SK-N-SH (cell line): ENCODE data around the gene LHFPL6. TPM values are rescaled to one million over a fixed set of nuclear protein-coding genes. Genes with fewer than 3 reads are reported as not detected.

Experiments used
- CTCF ChIA-PET: fragments of 300-600, 350-600 bp; formaldehyde crosslinking; extraction: SDS; loops from one replicate; lab custom pipeline; 2021; lab: Yijun Ruan, JAX
- POLR2A ChIA-PET: fragments of 350-600 bp; sonication (Branson Sonifier 250); formaldehyde crosslinking; extraction: SDS; loops from one replicate; lab custom pipeline; 2020; ENCODE audit warnings: antibody characterized with exemption, inconsistent platforms; lab: Yijun Ruan, JAX
- DNase-seq: peaks from one replicate; pipeline ENCODE4 v3.0.0; 2012
- H2AFZ ChIP-seq: fragments of 200-600 bp; sonication (generic); 2 replicates; pipeline ENCODE4 v1.8.1; 2016; ENCODE audit warnings: antibody characterized with exemption, mild to moderate bottlenecking, low read depth
- H3F3A ChIP-seq: fragments of 200-600 bp; sonication (generic); replicated peaks from 2 replicates; pipeline ENCODE3; 2016; ENCODE audit warnings: antibody characterized with exemption, mild to moderate bottlenecking; ENCODE audit not compliant: insufficient read depth
- H3K27ac ChIP-seq, 2 experiments: fragments of 200-500 bp in 1 of 2; fragments of 200-600 bp in 1 of 2; sonication (Bioruptor generic) in 1 of 2; sonication (generic), shearing (Covaris generic) in 1 of 2; 2 replicates each; pipeline versions ENCODE4 v1.5.1 to v1.6.1; 2014 to 2016; ENCODE audit warnings: low read depth in 2 of 2, inconsistent platforms in 1 of 2, low read length in 1 of 2, mild to moderate bottlenecking in 1 of 2, mixed read lengths in 1 of 2
- H3K27me3 ChIP-seq: fragments of 200-600 bp; sonication (generic), shearing (Covaris generic); 2 replicates; pipeline ENCODE4 v1.6.1; 2016; ENCODE audit warnings: mixed run types; ENCODE audit not compliant: insufficient read depth
- H3K36me3 ChIP-seq, 2 experiments: fragments of 200-500 bp in 1 of 2; fragments of 200-600 bp in 1 of 2; sonication (Bioruptor generic) in 1 of 2; sonication (generic) in 1 of 2; replicated peaks in 1 of 2; 2 replicates each; pipeline versions ENCODE3 to v1.5.1; 2014 to 2016; ENCODE audit warnings: low read length in 1 of 2, mild to moderate bottlenecking in 1 of 2; ENCODE audit not compliant: insufficient read depth in 2 of 2, control insufficient read depth in 1 of 2
- H3K4me1 ChIP-seq, 2 experiments: fragments of 200-500 bp in 1 of 2; fragments of 200-600 bp in 1 of 2; sonication (Bioruptor generic) in 1 of 2; sonication (generic), shearing (Covaris generic) in 1 of 2; 2 replicates each; pipeline versions ENCODE4 v1.5.1 to v1.6.1; 2014 to 2016; ENCODE audit warnings: low read depth in 1 of 2, low read length in 1 of 2, mixed run types in 1 of 2; ENCODE audit not compliant: insufficient read depth in 2 of 2, control insufficient read depth in 1 of 2
- H3K4me2 ChIP-seq: fragments of 200-600 bp; sonication (generic), shearing (Covaris generic); 2 replicates; pipeline ENCODE4 v1.6.1; 2017; ENCODE audit warnings: mixed run types
- H3K4me3 ChIP-seq, 2 experiments: fragments of 200-500 bp in 1 of 2; fragments of 200-600 bp in 1 of 2; sonication (Bioruptor generic) in 1 of 2; sonication (generic), shearing (Covaris generic) in 1 of 2; 2 replicates each; pipeline versions ENCODE4 v1.5.1 to v1.8.1; 2014 to 2016; ENCODE audit warnings: low read depth in 2 of 2, inconsistent platforms in 1 of 2, low read length in 1 of 2, mild to moderate bottlenecking in 1 of 2, mixed read lengths in 1 of 2, moderate library complexity in 1 of 2
- H3K79me2 ChIP-seq: fragments of 200-600 bp; sonication (generic); 2 replicates; pipeline ENCODE4 v1.8.1; 2017; ENCODE audit warnings: mild to moderate bottlenecking; ENCODE audit not compliant: insufficient read depth
- H3K9ac ChIP-seq: fragments of 200-600 bp; sonication (generic); 2 replicates; pipeline ENCODE4 v1.6.1; 2017; ENCODE audit warnings: mixed run types
- H3K9me2 ChIP-seq: fragments of 200-600 bp; sonication (generic); 2 replicates; pipeline ENCODE4 v1.6.1; 2017; ENCODE audit warnings: mixed run types
- H3K9me3 ChIP-seq: fragments of 200-600 bp; sonication (generic); 2 replicates; pipeline ENCODE4 v1.6.1; 2017; ENCODE audit warnings: mixed run types, mild to moderate bottlenecking, moderate library complexity
- H4K20me1 ChIP-seq: fragments of 200-600 bp; sonication (generic); 2 replicates; pipeline ENCODE4 v1.6.1; 2017; ENCODE audit warnings: mild to moderate bottlenecking, mixed run types; ENCODE audit not compliant: insufficient read depth
- CTCF ChIP-seq: fragments of 200-600 bp; sonication (generic); IDR thresholded peaks from 2 replicates; pipeline ENCODE4 v1.6.1; 2017; ENCODE audit warnings: antibody characterized with exemption, mild to moderate bottlenecking, moderate library complexity
- EP300 ChIP-seq, 2 experiments: IDR thresholded peaks; 2 replicates each; pipeline versions ENCODE4 v1.4.0 to v1.6.1; 2012; ENCODE audit warnings: borderline replicate concordance in 1 of 2, low read depth in 1 of 2, low read length in 1 of 2
- FOXM1 ChIP-seq: IDR thresholded peaks from 2 replicates; pipeline ENCODE4 v1.4.0; 2012; ENCODE audit warnings: low read depth, mild to moderate bottlenecking
- MAX ChIP-seq: IDR thresholded peaks from 2 replicates; pipeline ENCODE4 v1.4.0; 2012; ENCODE audit warnings: low read depth
- MXI1 ChIP-seq: IDR thresholded peaks from 2 replicates; pipeline ENCODE4 v1.6.1; 2012; ENCODE audit warnings: mild to moderate bottlenecking, low read depth, low read length, improper control_type of control experiment
- NRF1 ChIP-seq: IDR thresholded peaks from 2 replicates; pipeline ENCODE4 v1.6.1; 2012; ENCODE audit warnings: low read depth, mild to moderate bottlenecking, low read length
- POLR2AphosphoS5 ChIP-seq: IDR thresholded peaks from 2 replicates; pipeline ENCODE4 v1.6.1; 2012; ENCODE audit warnings: low read depth, low read length
- REST ChIP-seq: IDR thresholded peaks from 2 replicates; pipeline ENCODE4 v1.6.1; 2012; ENCODE audit warnings: mild to moderate bottlenecking, low read depth, low read length, moderate library complexity
- RXRA ChIP-seq: IDR thresholded peaks from 2 replicates; pipeline ENCODE4 v1.4.0; 2012; ENCODE audit warnings: low read depth, mild to moderate bottlenecking, borderline replicate concordance
- SIN3A ChIP-seq: IDR thresholded peaks from 2 replicates; pipeline ENCODE4 v1.6.1; 2012; ENCODE audit warnings: low read depth, mild to moderate bottlenecking, low read length, moderate library complexity, borderline replicate concordance
- SMC3 ChIP-seq: IDR thresholded peaks from 2 replicates; pipeline ENCODE4 v1.6.1; 2012; ENCODE audit warnings: low read depth, low read length, improper control_type of control experiment
- TCF12 ChIP-seq: IDR thresholded peaks from 2 replicates; pipeline ENCODE4 v1.4.0; 2012
- USF1 ChIP-seq: IDR thresholded peaks from 2 replicates; pipeline ENCODE4 v1.4.0; 2012; ENCODE audit warnings: low read depth, borderline replicate concordance
- YY1 ChIP-seq: IDR thresholded peaks from 2 replicates; pipeline ENCODE4 v1.4.0; 2012; ENCODE audit warnings: low read depth, mild to moderate bottlenecking
- ZBTB33 ChIP-seq: IDR thresholded peaks from 2 replicates; pipeline ENCODE4 v1.4.0; 2012; ENCODE audit warnings: low read depth, borderline replicate concordance
- polyA plus RNA-seq, 3 experiments: library from polyadenylated mRNA; depleted of rRNA; stranded (reverse); fragments of >200 nt; gene quantifications; 2 replicates each; pipeline ENCODE4 v1.2.3, GENCODE V29; 2012

LHFPL6 gene
- polyA plus RNA-seq, 1 of the 3 experiments (the other 2 are of a cell fraction) = 22.2 TPM

- DNase-seq = no peak
- Histone ChIP-seq H3K9me2 (no peaks in the 10 kb centered on the region), H3K36me3 (no peaks in the 10 kb centered on the region), H3K4me3 (no peak overlapping the region), H3K27ac (no peak overlapping the region), H3K9me3 (no peaks in the 10 kb centered on the region), H3K27me3 (no peaks in the 10 kb centered on the region), H3F3A (no peaks in the 10 kb centered on the region), H3K4me1 (peaks cover 0 to 3% of the 10 kb centered on the region in 2 experiments; a peak in 2 of 4 replicates), H4K20me1 (no peaks in the 10 kb centered on the region), H3K9ac (no peak overlapping the region), H3K79me2 (no peaks in the 10 kb centered on the region), H2AFZ (no peak overlapping the region), H3K4me2 (no peak overlapping the region)
- ChIA-PET POLR2A (no interaction called here), CTCF (interaction anchor here (0.8 to 2.0 kb wide), 6 partner anchors 11 to 197 kb away, joined by 3 to 18 read pairs (median 4); partner anchors contain the start of gene LHFPL6)
- TF ChIP-seq SIN3A (no peak), MXI1 (no peak), NRF1 (no peak), MAX (no peak), REST (no peak), RXRA (no peak), EP300 (IDR thresholded peaks at IDR 0.05; ENCODE audit: borderline replicate concordance in 1 of 2, low read depth in 1 of 2, low read length in 1 of 2) (no peak), YY1 (no peak), SMC3 (no peak), ZBTB33 (no peak), POLR2AphosphoS5 (no peak), TCF12 (no peak), CTCF (no peak), FOXM1 (no peak), USF1 (no peak)
These were observed 183.9 kb downstream of the LHFPL6 start for GRCh38 chr13:39419068-39419467.
